ENCODE measurements around the gene CFAP46.
"Not testable (repeated sequence)": the region's sequence is repeated elsewhere in the genome, so short reads cannot be mapped to it uniquely, and the experiment has no call there.

The CFAP46 gene

GRCh38 chr10:132810141-132810806 is 132.1 kb downstream of the CFAP46 start:
- no peak for DNase-seq (ENCODE audit: low read depth in 1 of 2, low spot score in 1 of 2)

DNA sequence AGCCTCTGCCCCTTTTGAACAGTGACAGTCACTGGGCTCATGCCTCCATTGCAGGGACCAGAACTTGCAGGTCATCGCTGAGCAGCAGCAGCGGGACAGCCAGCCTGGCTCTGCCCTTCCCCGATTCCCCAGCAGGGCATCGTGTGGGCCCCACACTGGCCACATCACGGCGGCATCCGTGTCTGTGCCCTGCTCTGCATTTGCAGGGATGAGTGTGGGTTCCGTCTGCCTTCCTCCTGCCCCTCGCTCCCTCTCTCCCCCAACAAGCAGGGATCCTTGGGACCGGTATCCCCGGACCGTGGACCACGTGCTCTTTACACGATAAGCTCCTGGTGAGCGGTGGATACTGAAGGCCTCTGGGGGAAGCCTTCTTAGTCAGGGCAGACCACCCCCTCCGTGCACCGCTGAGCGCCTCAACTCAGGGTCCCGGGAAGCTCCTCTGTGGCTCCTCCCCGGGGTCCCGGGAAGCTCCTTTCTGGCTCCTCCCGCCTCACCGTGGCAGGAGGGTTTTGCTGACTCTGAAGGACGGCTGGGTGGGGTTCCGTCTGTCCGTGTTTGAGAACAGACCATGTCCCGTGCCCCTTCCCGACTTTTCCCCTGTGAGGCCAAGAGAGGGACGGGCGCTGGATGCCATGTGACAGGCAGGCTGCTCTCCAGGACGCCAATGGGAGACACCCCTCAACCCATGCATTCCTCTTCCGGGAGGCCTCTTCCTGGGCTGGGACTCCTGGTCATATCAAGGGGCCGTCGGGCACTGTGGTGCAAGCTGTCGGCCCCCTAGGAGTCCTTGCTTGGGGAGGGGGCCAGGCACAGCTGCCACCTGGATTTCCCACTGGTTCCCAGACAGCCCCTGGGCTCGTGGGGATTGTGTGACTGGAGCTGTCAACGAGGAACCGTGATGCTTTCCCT is 132.9 kb downstream of the CFAP46 start:
- DNase-seq (ENCODE audit: low read depth in 1 of 2, low spot score in 1 of 2), result no peak

DNA sequence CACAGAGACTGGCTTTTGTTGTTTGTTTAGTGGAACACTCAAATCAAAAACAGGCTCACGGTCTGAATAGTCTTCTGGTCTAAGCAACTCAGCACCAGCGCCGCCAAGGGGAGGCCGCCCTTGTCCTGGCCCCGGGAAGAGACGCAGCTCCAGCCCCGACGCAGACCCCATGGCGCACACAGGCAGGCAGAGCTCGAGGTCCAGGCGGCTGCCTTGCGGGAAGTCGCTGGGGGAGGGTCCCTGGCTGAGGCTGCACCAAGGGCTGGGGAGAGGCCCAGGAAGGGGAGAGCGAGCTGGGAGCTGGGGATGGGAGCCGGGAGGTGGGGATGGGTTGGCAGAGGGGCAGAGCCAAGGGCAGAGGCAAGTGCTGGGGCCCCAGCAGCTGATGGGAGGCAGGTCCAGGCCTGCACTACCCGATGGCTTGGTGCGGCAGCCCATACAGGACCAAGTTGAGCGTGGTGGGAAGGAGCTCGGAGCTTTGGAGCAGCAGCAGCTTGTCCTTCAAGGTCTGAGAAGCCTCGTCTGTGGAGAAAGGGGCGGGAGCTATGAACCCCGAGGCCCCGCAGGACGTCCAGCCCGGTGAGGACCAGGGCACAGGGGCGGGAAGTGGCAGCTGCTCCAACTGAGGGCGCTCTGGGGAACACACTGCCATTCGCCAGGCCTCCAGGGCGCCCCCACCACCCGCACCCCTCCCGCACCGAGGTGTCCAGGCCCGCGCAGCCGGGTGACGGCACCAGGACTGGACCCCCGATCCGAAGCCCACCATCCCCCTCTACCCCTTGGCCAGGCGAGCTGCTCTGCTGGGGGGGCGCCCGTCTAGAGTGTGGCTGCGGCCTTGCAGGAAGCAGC is 133.8 kb downstream of the CFAP46 start:
- DNase-seq (ENCODE audit: low read depth in 1 of 2, low spot score in 1 of 2), result no peak

DNA sequence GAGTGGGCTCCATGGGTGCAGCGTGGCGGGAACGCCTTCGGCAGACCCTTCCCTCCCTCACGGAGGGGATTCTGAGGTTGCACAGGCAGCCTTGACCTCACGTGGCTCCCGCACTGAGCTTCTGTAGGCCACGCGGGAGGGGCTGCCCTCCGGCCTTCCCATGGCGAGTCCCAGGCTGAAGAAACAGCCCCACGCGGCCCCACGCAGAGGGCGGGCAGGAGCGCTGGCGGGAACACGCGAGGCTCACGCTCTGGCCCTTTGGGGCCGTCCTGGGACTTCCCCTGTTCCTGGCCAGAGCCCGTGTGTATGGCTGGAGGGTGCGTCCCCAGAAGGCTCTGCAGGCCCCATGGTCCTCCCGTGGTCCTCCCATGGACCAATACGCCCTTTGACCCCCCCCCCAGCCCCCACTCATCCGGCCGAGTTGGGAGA is 134.7 kb downstream of the CFAP46 start:
- no peak for DNase-seq (ENCODE audit: low read depth in 1 of 2, low spot score in 1 of 2)

DNA sequence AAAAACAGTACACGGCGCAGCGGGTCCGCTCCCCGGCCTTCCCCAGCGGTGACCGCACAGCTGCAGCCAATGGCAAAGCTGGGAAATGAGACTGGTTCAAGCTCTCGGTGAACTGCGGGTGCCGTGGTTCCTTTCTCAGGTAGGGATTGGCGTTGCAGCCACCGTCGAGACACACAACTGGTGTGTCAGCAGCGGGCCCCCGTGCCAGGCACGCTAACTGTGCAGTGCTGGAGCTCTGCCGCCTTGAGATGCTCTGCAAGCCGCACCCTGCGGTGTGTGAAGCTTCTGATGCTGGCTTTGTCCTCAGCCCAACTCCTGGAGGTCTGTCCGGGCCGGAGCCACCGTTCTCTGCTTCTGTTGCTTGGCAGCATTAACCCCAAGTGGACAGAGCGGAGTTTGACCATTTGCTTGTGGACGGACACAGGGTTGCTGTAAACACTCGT is 135.8 kb downstream of the CFAP46 start:
- DNase-seq (ENCODE audit: low read depth in 1 of 2, low spot score in 1 of 2), result no peak

- no peak for DNase-seq (ENCODE audit: low read depth in 1 of 2, low spot score in 1 of 2)
Measured at GRCh38 chr10:132806110-132806509, 136.3 kb downstream of the CFAP46 start.

GRCh38 chr10:132805599-132805998 is 136.8 kb downstream of the CFAP46 start:
- no peak for DNase-seq (ENCODE audit: low read depth in 1 of 2, low spot score in 1 of 2)

DNA sequence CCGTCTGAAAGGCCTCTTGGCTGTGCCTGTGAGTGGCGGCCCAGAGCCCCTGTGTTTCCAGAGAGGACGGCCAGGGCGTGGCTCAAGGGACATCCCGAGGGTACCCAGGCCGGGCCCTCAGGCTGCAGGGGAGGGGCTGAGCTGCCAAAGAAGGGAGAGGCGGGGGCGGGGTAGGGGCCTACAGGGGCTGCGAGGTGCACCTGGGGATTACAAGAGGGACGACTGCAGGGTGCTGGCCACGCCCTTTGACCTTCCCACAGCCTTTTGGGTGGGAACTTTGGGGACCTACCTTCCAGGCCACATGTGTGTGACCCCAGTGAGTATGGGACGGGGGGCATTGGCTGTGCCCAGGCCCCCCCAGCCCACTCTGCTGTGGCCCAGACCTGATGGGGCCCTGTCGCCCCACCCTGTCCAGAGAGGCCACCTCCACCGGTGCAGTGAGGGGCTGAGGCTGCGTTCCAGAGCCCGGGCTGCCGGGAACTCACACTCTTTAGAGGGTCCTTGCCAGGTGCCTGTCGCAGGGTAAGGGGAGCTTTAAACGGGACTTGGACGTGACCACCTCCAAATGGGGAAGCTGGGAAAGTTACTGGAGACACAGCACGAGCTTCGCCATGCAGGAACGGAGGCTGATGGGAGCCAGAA is 137.5 kb downstream of the CFAP46 start:
- no peak for DNase-seq (ENCODE audit: low read depth in 1 of 2, low spot score in 1 of 2)

DNA sequence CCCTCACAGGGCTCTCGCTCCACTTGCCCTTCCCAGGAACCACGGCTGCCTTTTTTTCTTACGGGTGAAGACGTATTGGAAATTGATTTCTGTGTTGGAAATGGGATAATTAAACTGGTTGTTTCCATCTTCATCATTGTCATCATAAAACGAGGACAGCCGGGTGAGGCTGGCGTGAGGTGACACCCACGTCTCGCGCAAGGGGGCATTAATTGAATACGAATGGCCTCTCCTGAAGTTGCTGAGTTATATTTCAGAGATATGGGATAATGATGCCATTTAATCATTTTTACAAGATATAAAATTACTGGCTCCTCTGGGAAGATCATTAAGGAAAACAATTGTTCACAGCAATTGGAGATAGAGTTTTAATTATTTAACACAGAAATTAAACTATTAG is 138.1 kb downstream of the CFAP46 start:
- no peak for DNase-seq (ENCODE audit: low read depth in 1 of 2, low spot score in 1 of 2)

DNA sequence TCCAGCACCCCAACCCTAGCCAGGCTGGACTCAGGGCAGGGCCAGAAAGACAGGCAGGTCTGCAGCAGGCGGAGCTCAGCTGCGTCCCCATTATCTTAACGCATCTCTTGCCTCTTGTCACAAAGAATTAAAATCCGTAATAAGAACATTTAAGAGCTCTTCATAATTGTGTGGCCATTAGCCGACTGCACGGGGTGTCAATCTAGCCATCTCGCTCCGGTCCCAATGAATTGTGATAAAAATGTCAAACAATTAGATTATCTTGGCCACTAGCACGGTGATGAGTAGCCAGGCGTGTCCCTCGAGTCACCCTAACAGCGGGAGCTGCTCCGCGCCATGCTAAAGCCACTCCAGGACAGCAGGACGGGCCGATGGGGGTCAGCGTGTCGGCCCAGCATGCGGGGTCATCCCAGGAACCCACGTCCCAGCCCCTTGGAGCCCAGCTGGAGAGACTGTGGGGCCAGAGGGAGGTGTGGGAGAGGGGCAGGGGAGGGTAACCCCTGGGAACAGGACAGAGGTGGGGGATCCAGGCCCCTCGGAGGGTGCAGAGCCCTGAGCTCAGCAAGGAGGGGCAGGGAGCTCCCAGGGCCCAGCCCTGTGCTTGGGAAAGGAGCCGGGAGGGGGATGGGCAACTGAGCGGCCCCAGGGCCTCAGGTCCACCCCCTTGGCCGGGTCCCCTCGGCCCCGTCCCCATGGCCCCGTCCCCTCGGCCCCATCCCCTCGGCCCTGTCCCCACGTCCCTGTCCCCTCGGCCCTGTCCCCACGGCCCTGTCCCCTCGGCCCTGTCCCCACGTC is 138.8 kb downstream of the CFAP46 start:
- no peak for DNase-seq (ENCODE audit: low read depth in 1 of 2, low spot score in 1 of 2)

GRCh38 chr10:132802694-132803320 is 139.6 kb downstream of the CFAP46 start:
- no peak for DNase-seq (ENCODE audit: low read depth in 1 of 2, low spot score in 1 of 2)

GRCh38 chr10:132802048-132802447 is 140.3 kb downstream of the CFAP46 start:
- no peak for DNase-seq (ENCODE audit: low read depth in 1 of 2, low spot score in 1 of 2)

- no peak for DNase-seq (ENCODE audit: low read depth in 1 of 2, low spot score in 1 of 2)
Measured at GRCh38 chr10:132799865-132800264, 142.5 kb downstream of the CFAP46 start.

- no peak for DNase-seq (ENCODE audit: low read depth in 1 of 2, low spot score in 1 of 2)
Measured at GRCh38 chr10:132798876-132799275, 143.5 kb downstream of the CFAP46 start.

GRCh38 chr10:132798403-132798802 is 144.0 kb downstream of the CFAP46 start:
- no peak for DNase-seq (ENCODE audit: low read depth in 1 of 2, low spot score in 1 of 2)

DNA sequence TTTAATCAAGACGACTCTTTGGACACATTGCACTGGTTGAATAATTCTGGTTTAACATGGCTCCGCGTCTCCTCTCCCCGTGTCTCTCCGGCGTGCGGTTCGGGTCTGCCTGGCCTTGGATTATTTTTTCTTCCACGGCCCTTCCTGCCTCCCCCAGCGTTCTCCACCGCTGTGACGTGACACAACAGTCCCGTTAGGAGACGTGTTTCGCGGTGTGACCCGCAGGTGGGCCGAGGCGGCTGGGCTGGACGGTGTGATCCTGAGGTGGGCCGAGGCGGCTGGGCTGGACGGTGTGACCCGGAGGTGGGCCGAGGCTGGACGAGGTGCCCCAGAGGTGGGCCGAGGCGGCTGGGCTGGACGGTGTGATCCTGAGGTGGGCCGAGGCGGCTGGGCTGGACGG is 144.4 kb downstream of the CFAP46 start:
- not testable (repeated sequence) for DNase-seq (ENCODE audit: low read depth in 1 of 2, low spot score in 1 of 2)

- no peak for DNase-seq (ENCODE audit: low read depth in 1 of 2, low spot score in 1 of 2)
Measured at GRCh38 chr10:132796846-132797245, 145.5 kb downstream of the CFAP46 start.

DNA sequence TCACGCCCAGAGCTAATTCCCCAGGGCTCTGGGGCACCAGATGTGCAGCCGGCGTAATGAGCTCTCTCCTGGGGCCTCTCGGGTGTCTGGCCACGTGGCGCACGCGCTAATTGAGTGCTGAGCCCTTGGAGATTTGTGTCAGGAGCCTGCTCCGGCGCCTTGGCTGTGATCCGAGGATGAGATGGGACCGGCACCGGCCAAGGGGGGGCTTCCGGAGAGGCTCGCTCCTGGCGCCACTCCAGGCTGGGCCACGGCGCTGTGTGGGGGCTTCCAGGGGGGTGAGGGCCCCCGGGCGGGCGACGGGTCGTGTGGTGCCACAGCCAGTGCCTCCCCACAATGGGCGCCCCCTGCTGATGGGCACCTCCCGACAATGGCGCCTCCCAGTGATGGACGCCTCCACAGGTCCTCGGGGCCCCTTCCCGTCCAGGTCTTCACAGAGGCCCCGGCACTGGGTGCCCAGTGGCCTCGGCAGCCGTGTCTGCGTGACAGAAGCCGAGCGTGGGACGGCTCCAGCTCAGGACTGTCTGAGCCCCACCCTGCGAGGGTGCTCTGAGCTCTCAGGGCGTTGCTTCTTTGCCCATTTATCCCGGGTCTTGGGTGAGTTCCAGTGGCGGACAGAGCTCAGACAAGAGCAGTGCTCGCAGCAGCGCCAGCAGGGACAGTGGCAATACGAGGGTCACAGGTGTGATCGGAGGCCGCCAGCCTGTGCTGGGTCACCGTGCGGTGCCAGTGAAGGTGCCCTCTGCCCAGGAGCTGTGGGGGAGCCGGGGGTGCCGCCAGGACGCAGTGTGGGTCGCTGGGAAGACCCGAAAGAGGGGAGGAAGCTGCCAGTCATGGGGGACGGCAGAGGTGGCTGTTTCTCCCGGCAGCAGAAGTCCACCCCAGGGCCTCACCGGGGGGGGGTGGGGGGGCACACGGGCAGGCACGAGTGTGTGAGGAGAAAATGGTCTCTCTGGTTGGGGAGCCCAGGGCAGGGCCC is 148.2 kb downstream of the CFAP46 start:
- no peak for DNase-seq (ENCODE audit: low read depth in 1 of 2, low spot score in 1 of 2)

- DNase-seq (ENCODE audit: low read depth in 1 of 2, low spot score in 1 of 2), result no peak
Measured at GRCh38 chr10:132793213-132793612, 149.2 kb downstream of the CFAP46 start.

Data from activated CD4-positive, alpha-beta T cell treated with anti-CD3 and anti-CD28 coated beads, Interleukin-2, amount 50 U/mL, for 24 hours (primary cell).